HEK293T (cell line): ENCODE results near the gene G0S2.
"Not testable (repeated sequence)": the region's sequence is repeated elsewhere in the genome, so short reads cannot be mapped to it uniquely, and the experiment has no call there.

Experiments
- CTCF ChIA-PET: fragments of 350-600 bp; formaldehyde crosslinking; extraction: SDS; loops from one replicate; lab custom pipeline; 2021; ENCODE audit warnings: antibody characterized with exemption, inconsistent platforms; lab: Yijun Ruan, JAX
- POLR2A ChIA-PET: fragments of 350-600 bp; formaldehyde crosslinking; extraction: SDS; loops from one replicate; lab custom pipeline; 2020; ENCODE audit warnings: antibody characterized with exemption, inconsistent platforms; lab: Yijun Ruan, JAX
- DNase-seq: peaks from one replicate; pipeline ENCODE4 v3.0.0; 2012; ENCODE audit warnings: mixed read lengths; ENCODE audit errors: extremely low spot score
- ARNT ChIP-seq: fragments of 450-650 bp; IDR thresholded peaks from 2 replicates; pipeline ENCODE4 v1.6.1; 2017; ENCODE audit warnings: mild to moderate bottlenecking
- BHLHE40 ChIP-seq: fragments of 450-650 bp; IDR thresholded peaks from 2 replicates; pipeline ENCODE4 v1.6.1; 2016; ENCODE audit warnings: mild to moderate bottlenecking, moderate library complexity, borderline replicate concordance
- CTBP1 ChIP-seq: fragments of 450-650 bp; IDR thresholded peaks from 2 replicates; pipeline ENCODE4 v1.6.1; 2016; ENCODE audit warnings: borderline replicate concordance
- ELF4 ChIP-seq: fragments of 450-650 bp; IDR thresholded peaks from 2 replicates; pipeline ENCODE4 v1.6.1; 2017; ENCODE audit warnings: antibody characterized with exemption
- FOXA1 ChIP-seq: fragments of 450-650 bp; IDR thresholded peaks from 2 replicates; pipeline ENCODE4 v1.6.1; 2016; ENCODE audit warnings: mild to moderate bottlenecking
- FOXK2 ChIP-seq: fragments of 450-650 bp; IDR thresholded peaks from 2 replicates; pipeline ENCODE4 v1.6.1; 2016; ENCODE audit warnings: mild to moderate bottlenecking
- FOXM1 ChIP-seq: fragments of 450-650 bp; IDR thresholded peaks from 2 replicates; pipeline ENCODE4 v1.6.1; 2017; ENCODE audit warnings: mild to moderate bottlenecking, borderline replicate concordance
- HDGF ChIP-seq: fragments of 450-650 bp; IDR thresholded peaks from 2 replicates; pipeline ENCODE4 v1.6.1; 2017; ENCODE audit warnings: antibody characterized with exemption, borderline replicate concordance
- L3MBTL2 ChIP-seq: fragments of 450-650 bp; conservative IDR thresholded peaks from 2 replicates; pipeline ENCODE4 v1.6.1; 2016; ENCODE audit warnings: mild to moderate bottlenecking
- LEF1 ChIP-seq: fragments of 450-650 bp; IDR thresholded peaks from 2 replicates; pipeline ENCODE4 v1.6.1; 2017; ENCODE audit warnings: mild to moderate bottlenecking, borderline replicate concordance
- NFRKB ChIP-seq: fragments of 450-650 bp; IDR thresholded peaks from 2 replicates; pipeline ENCODE4 v1.6.1; 2016; ENCODE audit warnings: mild to moderate bottlenecking, moderate library complexity
- PKNOX1 ChIP-seq: fragments of 450-650 bp; IDR thresholded peaks from 2 replicates; pipeline ENCODE4 v1.6.1; 2016
- SP1 ChIP-seq: fragments of 450-650 bp; IDR thresholded peaks from 2 replicates; pipeline ENCODE4 v1.6.1; 2017
- SUZ12 ChIP-seq: fragments of 450-650 bp; IDR thresholded peaks from 2 replicates; pipeline ENCODE4 v1.6.1; 2016; ENCODE audit warnings: mild to moderate bottlenecking
- TARDBP ChIP-seq: fragments of 450-650 bp; IDR thresholded peaks from 2 replicates; pipeline ENCODE4 v1.6.1; 2016
- ZNF384 ChIP-seq: fragments of 450-650 bp; IDR thresholded peaks from 2 replicates; pipeline ENCODE4 v1.6.1; 2016

Gene G0S2

GRCh38 chr1:209696673-209697072 is 21.5 kb downstream of the G0S2 start:
- ChIA-PET CTCF (no interaction called here), POLR2A (no interaction called here)
- no peak for DNase-seq
- TF ChIP-seq FOXK2 (no peak), FOXA1 (no peak), SP1 (no peak), SUZ12 (no peak), CTBP1 (no peak), HDGF (no peak), TARDBP (no peak), ZNF384 (no peak), BHLHE40 (no peak), L3MBTL2 (no peak), FOXM1 (no peak), LEF1 (no peak), NFRKB (no peak), ARNT (no peak), ELF4 (no peak)

GRCh38 chr1:209697126-209697525 is 21.9 kb downstream of the G0S2 start:
- ChIA-PET POLR2A (no interaction called here), CTCF (interaction anchor here (0.9 kb wide), 1 partner anchor 131 kb away, joined by 3 read pairs; no protein-coding TSS in a partner anchor)
- no peak for DNase-seq
- TF ChIP-seq L3MBTL2 (no peak), CTBP1 (no peak), FOXK2 (no peak), SUZ12 (no peak), ARNT (no peak), SP1 (no peak), FOXM1 (no peak), ELF4 (no peak), LEF1 (no peak), FOXA1 (no peak), BHLHE40 (no peak), PKNOX1 (no peak), TARDBP (no peak)

GRCh38 chr1:209700686-209701085 is 25.5 kb downstream of the G0S2 start:
- DNase-seq, CTCF ChIA-PET, POLR2A ChIA-PET: not testable (repeated sequence)

DNA sequence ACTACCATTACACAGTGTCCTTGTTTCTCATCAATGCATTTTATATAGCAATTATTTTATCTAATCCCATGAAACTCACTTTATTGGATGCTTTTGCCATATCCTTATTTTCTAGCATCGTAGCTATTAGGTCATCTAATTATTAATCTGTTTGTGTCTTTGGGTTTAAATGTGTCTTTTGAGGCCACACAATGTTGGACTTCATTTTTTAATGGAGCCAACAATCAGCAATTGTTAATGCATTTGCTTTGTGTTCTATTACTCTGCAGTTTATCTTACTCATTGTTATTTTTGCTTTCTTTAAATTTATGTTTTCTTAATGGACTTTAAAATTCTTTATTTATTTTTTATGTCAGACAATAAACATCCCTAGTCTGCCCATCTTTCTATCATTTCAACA is 27.6 kb downstream of the G0S2 start:
- TF ChIP-seq ARNT: no peak
- TF ChIP-seq L3MBTL2: no peak
- no peak for TF ChIP-seq BHLHE40
- no peak for TF ChIP-seq ZNF384
- no peak for TF ChIP-seq CTBP1
- TF ChIP-seq NFRKB: no peak
- no peak for TF ChIP-seq LEF1
- TF ChIP-seq HDGF: no peak
- POLR2A ChIA-PET: no interaction called here
- no peak for DNase-seq
- CTCF ChIA-PET: no interaction called here

DNA sequence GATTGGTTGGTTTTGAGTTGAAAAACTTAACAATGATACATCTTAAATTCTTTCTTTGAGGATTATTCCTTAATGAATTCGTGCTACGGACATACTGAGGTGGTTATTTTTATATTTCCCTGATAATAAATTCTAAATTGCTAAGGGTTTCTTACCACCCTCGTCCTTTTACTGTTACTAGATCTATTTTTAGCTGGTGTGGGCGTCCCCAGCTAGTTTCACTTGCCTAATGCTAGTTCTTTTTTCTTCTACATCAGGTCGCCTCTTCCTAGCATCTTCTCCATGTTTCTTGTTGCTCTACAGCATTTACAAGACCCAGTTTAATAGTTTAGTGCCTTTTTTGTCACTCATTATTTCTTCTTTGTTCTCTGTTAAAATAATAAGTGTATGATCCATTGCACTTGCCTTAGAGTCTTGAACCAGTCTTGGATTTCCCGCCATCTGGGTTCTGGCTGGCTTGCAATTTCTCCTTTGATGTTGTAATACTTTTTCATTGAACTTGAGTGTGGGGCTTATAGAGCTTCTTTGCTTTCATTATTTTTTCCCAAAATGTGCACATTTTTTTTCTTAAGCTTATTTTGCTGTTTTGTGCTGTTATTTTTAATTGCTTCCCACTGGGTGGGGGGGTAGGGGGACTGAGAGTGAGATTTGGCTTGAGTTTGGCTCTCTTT is 28.8 kb downstream of the G0S2 start:
- no peak for TF ChIP-seq FOXM1
- TF ChIP-seq L3MBTL2: no peak
- TF ChIP-seq NFRKB: no peak
- TF ChIP-seq FOXA1: no peak
- TF ChIP-seq ZNF384: no peak
- TF ChIP-seq BHLHE40: no peak
- ChIA-PET POLR2A (no interaction called here), CTCF (no interaction called here)
- no peak for DNase-seq

GRCh38 chr1:209704584-209704983 is 29.4 kb downstream of the G0S2 start, which contains the start of gene HSD11B1:
TSS of gene HSD11B1 (plus strand) at chr1:209704846. CDS start at chr1:209704943, 97 bp downstream.
- ChIA-PET CTCF (no interaction called here), POLR2A (no interaction called here)
- TF ChIP-seq SUZ12: no peak
- no peak for TF ChIP-seq NFRKB
- no peak for TF ChIP-seq FOXA1
- no peak for TF ChIP-seq TARDBP
- no peak for TF ChIP-seq FOXK2
- TF ChIP-seq HDGF: no peak
- DNase-seq: no peak

DNA sequence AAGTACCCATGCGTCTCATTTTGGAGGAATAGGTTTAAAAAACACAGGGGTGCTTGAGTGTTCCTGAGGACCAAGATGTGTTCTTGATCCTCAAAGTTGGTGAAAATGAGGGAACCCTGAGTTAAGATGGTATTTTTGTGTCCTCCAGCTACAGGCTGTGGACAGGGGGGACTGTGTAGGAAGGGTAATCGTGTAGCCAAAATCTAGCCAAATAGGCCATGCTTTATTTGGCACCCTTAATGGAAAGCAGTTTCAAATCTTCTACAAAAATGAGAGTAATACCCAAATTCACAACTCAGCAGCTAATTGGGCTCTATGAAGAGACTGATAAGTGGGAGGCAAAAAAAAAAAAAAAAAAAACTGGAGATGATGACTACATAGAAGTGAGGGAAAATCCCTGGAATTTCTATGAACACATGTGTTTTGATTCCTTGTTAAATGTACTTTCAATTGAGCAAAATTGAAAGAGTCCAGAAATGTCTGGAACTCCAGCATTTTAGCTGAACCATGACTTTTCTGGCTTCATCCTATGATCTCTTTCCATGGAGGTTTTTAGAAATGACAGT is 29.9 kb downstream of the G0S2 start:
- DNase-seq: no peak
- no peak for TF ChIP-seq SUZ12
- no peak for TF ChIP-seq ZNF384
- TF ChIP-seq FOXK2: no peak
- TF ChIP-seq TARDBP: no peak
- TF ChIP-seq FOXM1: no peak
- TF ChIP-seq L3MBTL2: no peak
- TF ChIP-seq ARNT: no peak
- no peak for TF ChIP-seq FOXA1
- TF ChIP-seq CTBP1: no peak
- TF ChIP-seq ELF4: no peak
- no peak for TF ChIP-seq PKNOX1
- no peak for TF ChIP-seq HDGF
- TF ChIP-seq BHLHE40: no peak
- TF ChIP-seq NFRKB: no peak
- CTCF ChIA-PET: interaction anchor here (1.1 kb wide), 1 partner anchor 78 kb away, joined by 3 read pairs; no protein-coding TSS in a partner anchor
- POLR2A ChIA-PET: no interaction called here
